GM19351 (cell line): ENCODE measurements around the gene CBLC.
A peak's percentile ranks its signal among the peaks of the same experiment; 100 is the strongest.

ENCODE experiments used
- ATAC-seq: cut with Tn5 transposase; IDR thresholded peaks from one replicate; pipeline ENCODE4 v1.9.1; 2021; ENCODE audit warnings: mild to moderate bottlenecking, moderate library complexity; ENCODE audit not compliant: unreplicated experiment

CBLC gene

DNA sequence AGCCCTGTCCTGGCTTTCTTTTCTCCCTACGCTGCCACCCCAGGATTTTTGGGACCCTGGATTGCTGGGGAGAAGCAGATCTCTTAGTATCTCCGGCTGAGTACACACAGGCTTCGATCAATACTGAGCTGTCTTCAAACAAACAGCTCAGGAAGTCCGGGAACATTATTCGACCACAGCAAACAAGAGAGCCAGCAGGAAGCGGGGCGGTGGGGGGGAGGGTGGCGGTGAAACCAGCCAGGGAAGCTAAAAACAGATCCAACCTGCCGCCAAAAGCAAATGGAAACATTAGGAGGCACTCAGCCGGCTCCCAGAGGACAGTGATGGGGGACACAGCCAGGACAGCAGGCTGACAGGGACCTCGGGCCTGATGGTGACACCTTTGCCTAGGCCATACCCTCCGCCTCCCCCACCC is 19.0 kb downstream of the CBLC start:
- no peak for ATAC-seq

- ATAC-seq: no peak
Measured at GRCh38 chr19:44799627-44800346, 22.1 kb downstream of the CBLC start.

GRCh38 chr19:44800461-44800860 is 22.8 kb downstream of the CBLC start:
- peak; percentile 75 for ATAC-seq

DNA sequence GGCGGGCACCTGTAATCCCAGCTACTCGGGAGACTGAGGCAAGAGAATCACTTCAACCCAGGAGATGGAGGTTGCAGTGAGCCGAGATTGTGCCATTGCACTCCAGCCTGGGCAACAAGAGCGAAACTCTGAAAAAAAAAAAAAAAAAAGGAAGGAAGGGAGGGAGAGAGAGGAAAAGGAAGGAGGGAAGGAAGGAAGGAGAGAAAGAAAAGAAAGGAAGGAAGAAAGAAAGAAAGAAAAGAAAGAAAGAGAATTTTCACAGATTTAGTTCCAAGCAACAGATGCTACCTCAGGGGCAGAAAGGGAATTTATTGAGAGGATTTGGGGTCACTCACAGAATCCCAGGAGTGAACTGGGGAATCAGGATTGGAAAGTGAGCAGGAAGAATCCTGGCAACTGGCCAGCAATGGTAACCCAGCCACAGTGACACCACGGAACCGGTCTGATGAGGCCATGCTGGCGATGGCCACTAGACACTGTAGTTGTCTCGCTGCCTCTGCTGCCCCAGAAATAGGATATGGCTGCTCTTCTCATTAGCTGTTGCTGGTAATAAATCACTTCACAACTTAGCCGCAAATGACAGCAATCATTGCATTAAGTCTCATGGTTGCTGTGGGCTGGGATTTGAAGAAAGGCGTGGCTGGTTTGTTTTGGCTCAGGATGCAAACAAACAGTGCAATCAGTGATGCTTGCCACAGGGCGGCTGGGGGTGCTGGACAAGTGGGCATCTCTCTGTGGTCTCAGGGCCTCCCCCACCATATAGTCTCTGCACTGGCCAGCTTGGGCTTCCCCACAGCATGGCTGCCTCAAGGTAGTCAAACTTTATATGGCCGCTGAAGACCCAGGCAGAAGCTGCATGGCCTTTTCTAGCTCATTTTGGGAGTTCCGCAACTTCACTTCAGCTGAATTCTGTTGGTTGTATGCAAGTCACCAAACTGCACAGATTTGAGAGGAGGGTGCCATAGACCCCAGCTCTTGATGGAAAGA is 26.0 kb downstream of the CBLC start:
- ATAC-seq: no peak

DNA sequence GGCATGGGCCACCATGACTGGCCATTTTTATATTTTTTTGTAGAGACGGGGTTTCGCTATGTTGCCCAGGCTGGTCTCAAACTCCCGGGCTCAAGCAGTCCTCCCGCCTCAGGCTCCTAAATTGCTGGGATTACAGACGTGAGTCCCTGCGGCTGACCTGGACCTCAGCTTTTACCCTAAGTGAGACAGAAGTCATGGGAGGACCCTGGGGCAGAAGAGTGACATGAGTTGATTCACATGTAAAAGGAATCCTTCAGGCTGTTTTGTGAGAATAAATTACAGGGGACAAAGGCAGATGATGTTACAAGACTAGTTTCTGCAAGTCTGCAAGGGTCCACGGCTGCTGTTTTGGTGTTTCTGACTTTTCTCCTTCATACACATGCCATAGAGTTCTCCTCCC is 28.6 kb downstream of the CBLC start:
- ATAC-seq: no peak

DNA sequence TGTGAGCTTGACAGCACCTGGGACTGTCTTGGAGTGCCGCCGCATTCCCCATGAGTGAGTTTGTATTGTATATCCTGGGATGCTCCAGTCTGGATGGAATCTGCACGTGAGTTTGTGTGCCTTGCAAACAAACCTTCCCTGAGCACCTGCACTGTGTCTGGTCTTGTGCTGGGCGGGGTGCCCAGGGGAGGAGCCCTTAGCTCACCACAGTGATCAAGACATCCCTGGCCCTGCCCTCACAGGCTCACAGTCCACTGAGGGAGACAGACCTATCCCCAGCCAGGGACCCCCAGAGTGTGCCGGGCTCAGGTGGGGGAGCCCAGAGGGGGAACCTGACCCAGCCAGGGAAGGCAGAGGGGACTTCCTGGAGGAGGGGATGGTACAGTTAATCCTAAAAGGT is 29.5 kb downstream of the CBLC start:
- ATAC-seq: no peak

GRCh38 chr19:44807652-44808462 is 30.2 kb downstream of the CBLC start:
- ATAC-seq: no peak

- ATAC-seq: no peak
Measured at GRCh38 chr19:44808463-44809371, 31.0 kb downstream of the CBLC start, which contains the start of gene BCAM. Gene BCAM, plus strand, starts transcription at chr19:44809103. Its CDS starts 22 bp downstream, at chr19:44809125.

- ATAC-seq: no peak
Measured at GRCh38 chr19:44809577-44810233, 32.0 kb downstream of the CBLC start.

DNA sequence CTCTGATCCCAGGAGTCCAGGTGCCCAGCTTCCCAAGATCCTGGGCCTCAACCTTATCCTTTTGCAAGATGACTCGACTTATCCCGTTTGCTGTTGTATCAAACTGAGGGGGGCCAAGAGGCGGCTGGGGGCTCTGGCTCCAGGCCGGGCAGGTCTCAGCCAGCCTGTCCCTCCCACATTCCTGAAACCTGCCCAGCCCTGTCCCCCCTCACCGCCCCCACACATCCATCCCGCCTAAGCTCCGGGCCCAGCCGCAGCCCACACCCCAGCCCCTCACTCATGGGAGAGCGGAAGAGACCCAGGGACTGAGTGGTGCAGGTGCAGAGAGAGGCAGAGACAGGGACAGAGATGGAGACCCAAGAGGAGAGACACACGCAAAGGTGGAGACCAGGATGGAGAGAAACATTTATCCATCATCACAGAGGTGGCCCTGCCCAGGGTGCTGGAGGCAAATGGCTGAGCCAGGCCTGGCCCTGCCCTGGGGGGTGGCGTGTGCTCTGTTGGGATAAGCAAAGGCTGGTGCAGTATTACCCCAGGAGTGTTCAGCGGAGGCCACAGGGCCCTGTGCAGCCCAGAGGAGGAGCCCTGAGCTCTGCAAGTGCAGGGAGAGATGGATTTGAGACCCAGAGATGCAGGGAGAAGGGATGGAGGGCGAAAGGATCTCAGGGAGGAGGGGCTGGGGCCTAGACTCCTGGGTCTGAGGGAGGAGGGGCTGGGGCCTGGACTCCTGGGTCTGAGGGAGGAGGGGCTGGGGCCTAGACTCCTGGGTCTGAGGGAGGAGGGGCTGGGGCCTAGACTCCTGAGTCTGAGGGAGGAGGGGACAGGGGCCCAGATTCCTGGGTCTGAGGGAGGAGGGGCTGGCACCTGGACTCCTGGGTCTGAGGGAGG is 32.8 kb downstream of the CBLC start:
- no peak for ATAC-seq

DNA sequence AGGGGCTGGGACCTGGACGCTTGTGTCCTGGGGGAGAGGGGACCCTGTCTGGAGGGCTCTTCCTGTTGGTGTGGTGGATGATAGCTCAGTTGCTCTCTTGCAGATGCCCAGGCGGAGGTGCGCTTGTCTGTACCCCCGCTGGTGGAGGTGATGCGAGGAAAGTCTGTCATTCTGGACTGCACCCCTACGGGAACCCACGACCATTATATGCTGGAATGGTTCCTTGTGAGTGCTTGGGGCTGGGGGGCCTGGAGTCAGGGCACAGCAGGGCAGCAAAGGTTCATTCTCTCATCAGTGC is 33.4 kb downstream of the CBLC start:
- ATAC-seq: no peak

- ATAC-seq: no peak
Measured at GRCh38 chr19:44812142-44812718, 34.5 kb downstream of the CBLC start.

DNA sequence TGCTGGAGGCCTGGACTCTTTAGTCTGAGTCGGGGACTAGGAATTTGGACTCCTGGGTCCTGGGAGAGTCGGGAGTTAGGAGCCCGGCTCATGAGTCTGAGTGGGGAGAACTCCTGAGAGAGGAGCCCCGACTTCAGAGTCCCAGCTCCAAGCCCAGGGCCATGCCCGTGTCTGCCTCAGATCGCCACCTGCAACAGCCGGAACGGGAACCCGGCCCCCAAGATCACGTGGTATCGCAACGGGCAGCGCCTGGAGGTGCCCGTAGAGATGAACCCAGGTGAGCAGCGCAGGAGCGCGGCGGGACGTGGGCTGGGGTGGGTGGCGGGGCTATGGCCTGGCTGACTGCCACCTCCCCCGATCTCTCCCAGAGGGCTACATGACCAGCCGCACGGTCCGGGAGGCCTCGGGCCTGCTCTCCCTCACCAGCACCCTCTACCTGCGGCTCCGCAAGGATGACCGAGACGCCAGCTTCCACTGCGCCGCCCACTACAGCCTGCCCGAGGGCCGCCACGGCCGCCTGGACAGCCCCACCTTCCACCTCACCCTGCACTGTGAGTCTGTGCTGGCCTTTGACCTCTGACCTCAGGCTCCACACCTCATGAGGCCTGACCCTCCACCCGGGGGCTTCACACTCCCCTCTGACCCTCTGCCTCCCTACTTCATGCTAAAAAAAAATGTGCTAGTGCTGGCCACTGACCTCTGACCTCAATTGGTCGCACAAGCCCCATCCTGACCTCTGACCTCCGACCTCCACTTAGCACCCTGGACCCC is 35.6 kb downstream of the CBLC start:
- ATAC-seq: no peak

- ATAC-seq: no peak
Measured at GRCh38 chr19:44813841-44814470, 36.3 kb downstream of the CBLC start.

DNA sequence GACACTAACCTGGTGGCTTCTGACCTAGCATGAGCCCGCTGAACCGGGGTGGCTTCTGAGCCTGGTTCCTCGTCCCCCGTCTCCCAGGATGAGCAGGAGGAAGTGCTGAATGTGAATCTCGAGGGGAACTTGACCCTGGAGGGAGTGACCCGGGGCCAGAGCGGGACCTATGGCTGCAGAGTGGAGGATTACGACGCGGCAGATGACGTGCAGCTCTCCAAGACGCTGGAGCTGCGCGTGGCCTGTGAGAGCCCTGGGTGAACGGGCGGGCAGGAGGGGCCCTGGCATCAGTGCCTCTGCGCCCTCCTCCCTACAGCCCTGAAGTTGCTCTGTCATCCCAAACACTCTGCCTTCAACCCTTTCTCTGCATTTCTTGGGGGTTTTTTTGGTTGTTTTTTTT is 36.8 kb downstream of the CBLC start:
- ATAC-seq: no peak

DNA sequence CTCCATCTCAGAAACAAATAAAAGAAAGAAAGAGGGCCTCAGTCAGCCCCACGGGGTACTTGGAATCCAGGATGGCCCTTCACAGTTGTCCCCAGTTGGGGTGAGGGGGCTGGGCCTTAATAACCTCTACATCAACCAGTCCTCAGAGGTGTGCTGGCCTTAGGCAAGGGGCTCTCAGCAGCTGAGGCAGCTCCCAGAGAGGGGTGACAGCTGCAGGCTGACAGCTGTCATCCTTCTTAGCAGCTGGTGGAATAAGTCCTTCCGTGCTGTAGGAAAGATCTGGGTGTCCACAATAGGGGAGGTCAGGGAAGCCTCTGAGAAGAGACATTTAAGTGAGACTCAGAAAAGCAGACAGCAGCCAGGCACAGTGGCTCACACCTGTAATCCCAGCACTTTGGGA is 38.6 kb downstream of the CBLC start:
- ATAC-seq: no peak
